ENCODE data around the gene DNAH7. TPM values are rescaled to one million over a fixed set of nuclear protein-coding genes. Genes with fewer than 3 reads are reported as not detected.

Gene DNAH7
- total and polyA plus RNA-seq, 2 experiments from 2014 or later = 0.35 to 1.1 TPM

GRCh38 chr2:195769975-195770374 is 298.7 kb downstream of the DNAH7 start:
- peaks cover 6% of the 10 kb centered on the region; the same call in 1 of the 2 replicates for H3K4me1 ChIP-seq (ENCODE audit: insufficient read depth)
- H3K79me2 ChIP-seq (replicated peaks; ENCODE audit: insufficient read depth) = no peaks in the 10 kb centered on the region
- H3K27ac ChIP-seq (ENCODE audit: low read depth) = no peak overlapping the region
- DNase-seq (ENCODE audit: low spot score) (no peak), ATAC-seq (no peak)
- TF ChIP-seq EZH2 (IDR thresholded peaks at IDR 0.05; ENCODE audit: low read depth, unreplicated experiment) = no peak
- TF ChIP-seq ZNF114 (CRISPR knock-in tag; IDR thresholded peaks at IDR 0.05) = no peak
- TF ChIP-seq ZNF462 (CRISPR knock-in tag; IDR thresholded peaks at IDR 0.05) = no peak
- no peak for TF ChIP-seq NANOG (IDR thresholded peaks at IDR 0.05; ENCODE audit: borderline replicate concordance)
- no peak for TF ChIP-seq CREB1 (CRISPR knock-in tag; IDR thresholded peaks at IDR 0.05; ENCODE audit: low read depth)
- no peak for TF ChIP-seq EZH2phosphoT487 (IDR thresholded peaks at IDR 0.05; ENCODE audit: unreplicated experiment)
- no peak for TF ChIP-seq POLR2AphosphoS5 (IDR thresholded peaks at IDR 0.05; ENCODE audit: low read depth)
- no peak for TF ChIP-seq STAT1 (IDR thresholded peaks at IDR 0.05; ENCODE audit: unreplicated experiment)
- TF ChIP-seq ETS1 (IDR thresholded peaks at IDR 0.05) = no peak
- TF ChIP-seq ZNF331 (CRISPR knock-in tag; IDR thresholded peaks at IDR 0.05; ENCODE audit: low read depth) = no peak
- no peak for TF ChIP-seq REST (IDR thresholded peaks at IDR 0.05; ENCODE audit: unreplicated experiment)
- TF ChIP-seq CTCF (conservative IDR thresholded peaks at IDR 0.05; ENCODE audit: low read depth in 2 of 2) = no peak
- TF ChIP-seq JUNB (IDR thresholded peaks at IDR 0.05; ENCODE audit: unreplicated experiment) = no peak
- no peak overlapping the region for H2AFZ ChIP-seq
- no peaks in the 10 kb centered on the region for H3K36me3 ChIP-seq (ENCODE audit: insufficient read depth)
- no peaks in the 10 kb centered on the region for H3K9me2 ChIP-seq (ENCODE audit: insufficient read depth)
- peaks cover 4% of the 10 kb centered on the region; the same call in 2 of the 3 replicates for H3K9me3 Mint-ChIP-seq
- no peak overlapping the region for H3K4me2 ChIP-seq
- no peaks in the 10 kb centered on the region for H3K27me3 ChIP-seq (ENCODE audit: insufficient read depth)
- peaks cover 7% of the 10 kb centered on the region; the same call in 2 of the 3 replicates for H3K36me3 Mint-ChIP-seq (ENCODE audit: low read depth)
- H3K4me1 Mint-ChIP-seq = peaks cover 2% of the 10 kb centered on the region
- no peak overlapping the region for H3K27ac Mint-ChIP-seq
- H3K4me3 Mint-ChIP-seq = no peak overlapping the region
- no peaks in the 10 kb centered on the region for H3K27me3 Mint-ChIP-seq (ENCODE audit: insufficient read depth, low read depth, poor library complexity)
- H3K4me3 ChIP-seq = no peak overlapping the region
- no peaks in the 10 kb centered on the region for H3F3A ChIP-seq (replicated peaks; ENCODE audit: low read depth)
- no peaks in the 10 kb centered on the region for H4K20me1 ChIP-seq (replicated peaks; ENCODE audit: insufficient read depth)
